Activated T-cell treated with anti-CD3 and anti-CD28 coated beads, Interleukin-2, amount 50 U/mL, for 48 hours (primary cell): ENCODE data around the gene NEK6.

ENCODE experiments used
- DNase-seq, 2 experiments: peaks; one replicate each; pipeline ENCODE4 v3.0.0-alpha.2; 2020

The NEK6 gene

GRCh38 chr9:124346347-124347163 lies 88.8 kb downstream of the NEK6 start:
- no peak for DNase-seq

- no peak for DNase-seq
These were observed 89.6 kb downstream of the NEK6 start for GRCh38 chr9:124347206-124347967.

GRCh38 chr9:124347968-124348358 lies 90.2 kb downstream of the NEK6 start:
- no peak for DNase-seq

- DNase-seq = no peak
These were observed 90.6 kb downstream of the NEK6 start for GRCh38 chr9:124348363-124348762.

- no peak for DNase-seq
These were observed 91.1 kb downstream of the NEK6 start for GRCh38 chr9:124348831-124349230.

GRCh38 chr9:124349267-124349666 lies 91.5 kb downstream of the NEK6 start:
- no peak for DNase-seq

- DNase-seq = no peak
These were observed 92.1 kb downstream of the NEK6 start for GRCh38 chr9:124349675-124350493.

- no peak for DNase-seq
These were observed 92.9 kb downstream of the NEK6 start for GRCh38 chr9:124350494-124351263.

- no peak for DNase-seq
These were observed 94.1 kb downstream of the NEK6 start for GRCh38 chr9:124351672-124352468.

GRCh38 chr9:124352616-124353015 lies 94.9 kb downstream of the NEK6 start:
- DNase-seq = no peak

- no peak for DNase-seq
These were observed 95.5 kb downstream of the NEK6 start for GRCh38 chr9:124353166-124353768.

- DNase-seq = no peak
These were observed 96.1 kb downstream of the NEK6 start for GRCh38 chr9:124353811-124354274.

- DNase-seq = no peak
These were observed 96.7 kb downstream of the NEK6 start for GRCh38 chr9:124354346-124355038.

GRCh38 chr9:124355039-124355940 lies 97.5 kb downstream of the NEK6 start:
- DNase-seq = no peak

- DNase-seq = no peak
These were observed 98.4 kb downstream of the NEK6 start for GRCh38 chr9:124355941-124356744.

GRCh38 chr9:124356745-124357390 lies 99.1 kb downstream of the NEK6 start:
- no peak for DNase-seq

GRCh38 chr9:124357721-124358361 lies 100.1 kb downstream of the NEK6 start:
- DNase-seq = no peak
